Colonic mucosa (tissue), 4 donors: Measurements from ENCODE around the gene C3orf52. TPM values are rescaled to one million over a fixed set of nuclear protein-coding genes. Genes with fewer than 3 reads are reported as not detected.

Experiments
- DNase-seq: peaks from one replicate; pipeline ENCODE4 v3.0.0-alpha.2; 2020
- H3K27ac ChIP-seq: fragments of 200-600 bp; one replicate; pipeline ENCODE4 v1.8.0; 2021
- H3K27me3 ChIP-seq: fragments of 200-600 bp; one replicate; pipeline ENCODE4 v1.8.0; 2021
- H3K36me3 ChIP-seq: fragments of 200-600 bp; one replicate; pipeline ENCODE4 v1.8.0; 2021
- H3K4me1 ChIP-seq: fragments of 200-600 bp; one replicate; pipeline ENCODE4 v1.8.0; 2021; ENCODE audit warnings: mild to moderate bottlenecking
- H3K4me3 ChIP-seq: fragments of 200-600 bp; one replicate; pipeline ENCODE4 v1.8.0; 2021
- H3K9ac ChIP-seq, 2 donors: one replicate each; pipeline ENCODE4 v1.7.0; 2013; ENCODE audit warnings: control low read depth in 2 of 2, low read depth in 2 of 2, low read length in 2 of 2
- H3K9me3 ChIP-seq: fragments of 200-600 bp; one replicate; pipeline ENCODE4 v1.8.0; 2021
- CTCF ChIP-seq: fragments of 200-600 bp; IDR thresholded peaks from one replicate; pipeline ENCODE4 v1.8.0; 2022; ENCODE audit warnings: antibody characterized with exemption, mild to moderate bottlenecking
- intact Hi-C: fragments of 100-400 bp; cut with DNase I; formaldehyde crosslinking; loops from one replicate; pipeline ENCODE4 v1.14.1; 2022
- total RNA-seq, 2 donors: library from RNA; stranded (reverse); fragmentation: NEBNext Ultra II Directional in 1 of 2; extraction: Animal tissue kit (Norgen Biotek cat#: 25700) in 1 of 2; gene quantifications; one replicate each; pipeline ENCODE4 v1.2.1, GENCODE V29; 2021
- donor health status: healthy.
- donor health status: DM: no; HTN: no; CAD: no.
- donor health status: DM: no; HTN: no; CAD: no.

Gene C3orf52
- total RNA-seq, 2 donors from 2014 or later, result 25.1 to 39.3 TPM

DNA sequence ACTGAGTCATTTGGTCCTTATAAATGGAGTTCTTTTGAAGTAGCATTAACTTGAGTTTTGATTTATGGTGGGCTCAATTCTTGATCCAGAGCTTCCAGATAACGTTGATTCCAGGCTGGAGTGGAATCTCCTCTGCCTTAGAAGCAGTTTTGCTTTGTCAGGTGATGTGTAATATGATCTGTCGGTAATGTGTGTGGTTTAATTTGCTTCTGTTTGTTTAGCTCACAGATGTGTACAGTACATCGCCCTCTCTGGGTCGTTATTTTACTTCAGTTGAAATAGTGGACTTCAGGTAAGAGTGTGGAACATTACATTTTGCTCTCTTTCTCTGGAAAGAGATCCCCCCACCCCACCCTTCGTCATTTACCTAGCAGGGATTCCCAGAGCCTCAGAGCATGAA lies 23.1 kb downstream of the C3orf52 start:
- Histone ChIP-seq H3K9me3 (no peaks in the 10 kb centered on the region), H3K4me3 (no peak overlapping the region), H3K4me1 (no peaks in the 10 kb centered on the region), H3K36me3 (no peaks in the 10 kb centered on the region), H3K27ac (no peak overlapping the region), H3K9ac (no peak overlapping the region), H3K27me3 (no peaks in the 10 kb centered on the region)
- no peak for TF ChIP-seq CTCF
- intact Hi-C loops, result no loop called here
- no peak for DNase-seq

- peak; percentile 56 for TF ChIP-seq CTCF
- Histone ChIP-seq H3K36me3 (no peaks in the 10 kb centered on the region), H3K9me3 (no peaks in the 10 kb centered on the region), H3K27me3 (no peaks in the 10 kb centered on the region), H3K4me3 (no peak overlapping the region), H3K4me1 (no peaks in the 10 kb centered on the region), H3K27ac (no peak overlapping the region), H3K9ac (no peak overlapping the region)
- DNase-seq, result peak; percentile 56
- intact Hi-C loops, result no loop called here
Observed at GRCh38 chr3:112111785-112112402, 25.7 kb downstream of the C3orf52 start.

DNA sequence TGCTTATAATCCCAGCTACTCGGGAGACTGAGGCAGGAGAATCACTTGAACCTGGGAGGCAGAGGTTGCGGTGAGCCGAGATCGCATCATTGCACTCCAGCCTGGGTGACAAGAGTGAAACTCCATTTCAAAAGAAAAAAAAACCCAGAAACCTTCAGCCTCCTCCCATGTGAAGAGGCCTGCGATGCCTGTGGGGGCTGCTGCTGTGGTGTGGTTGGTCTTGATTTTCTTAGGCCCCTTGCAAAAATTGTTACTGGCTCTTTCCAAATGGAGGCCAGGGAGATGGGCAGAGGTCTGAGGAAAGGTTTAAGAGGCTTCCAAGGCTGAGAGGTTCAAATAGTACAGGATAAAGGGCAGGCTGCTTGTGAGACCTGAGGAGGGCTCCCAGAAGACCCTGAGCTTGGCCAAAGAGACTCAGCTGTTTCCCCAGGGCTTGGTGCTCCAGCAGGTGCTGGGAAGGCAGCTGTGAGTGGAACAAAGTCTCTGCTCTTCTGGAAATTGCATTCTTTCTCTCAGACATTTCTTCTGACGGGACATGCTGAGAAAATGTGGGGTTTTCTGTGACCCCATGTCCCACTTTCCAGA lies 28.5 kb downstream of the C3orf52 start:
- Histone ChIP-seq H3K4me1 (no peaks in the 10 kb centered on the region), H3K36me3 (no peaks in the 10 kb centered on the region), H3K9ac (no peak overlapping the region), H3K27ac (no peak overlapping the region), H3K4me3 (no peak overlapping the region), H3K27me3 (no peaks in the 10 kb centered on the region), H3K9me3 (no peaks in the 10 kb centered on the region)
- TF ChIP-seq CTCF, result no peak
- intact Hi-C loops, result no loop called here
- no peak for DNase-seq

GRCh38 chr3:112115161-112115739 lies 29.1 kb downstream of the C3orf52 start:
- H3K4me3 ChIP-seq, result no peak overlapping the region
- TF ChIP-seq CTCF, result no peak
- no peak for DNase-seq
- intact Hi-C loops, result no loop called here
- no peaks in the 10 kb centered on the region for H3K36me3 ChIP-seq
- no peak overlapping the region for H3K9ac ChIP-seq
- no peaks in the 10 kb centered on the region for H3K27me3 ChIP-seq
- H3K9me3 ChIP-seq, result no peaks in the 10 kb centered on the region
- no peak overlapping the region for H3K27ac ChIP-seq
- no peaks in the 10 kb centered on the region for H3K4me1 ChIP-seq

DNA sequence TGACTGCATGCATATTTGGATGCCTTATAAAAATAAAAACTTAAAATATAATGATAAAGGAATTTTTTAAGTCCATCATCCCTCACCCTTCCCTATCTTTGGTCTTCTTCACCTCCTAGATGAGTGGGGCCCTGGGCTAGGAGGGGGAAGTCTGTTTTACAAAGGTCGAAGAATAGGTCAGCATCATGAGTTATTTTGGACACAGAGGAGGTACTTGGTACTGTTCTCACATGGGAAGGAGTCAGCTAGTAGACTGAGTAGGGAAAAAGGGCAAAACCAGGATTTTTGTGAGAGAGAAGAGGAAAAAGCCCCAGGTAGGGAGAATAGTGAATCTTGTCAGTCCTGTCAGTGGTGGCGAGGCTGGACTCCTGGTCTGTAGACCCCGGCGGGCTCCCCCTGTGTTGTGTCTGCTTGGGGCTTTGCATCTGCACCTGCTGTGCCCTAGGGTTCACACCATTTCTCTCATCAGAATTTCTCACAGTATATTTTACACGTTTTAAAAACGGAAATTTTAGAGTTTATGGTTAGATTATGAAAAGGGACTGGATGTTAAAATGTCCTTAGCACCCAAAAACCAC lies 29.7 kb downstream of the C3orf52 start:
- no peaks in the 10 kb centered on the region for H3K4me1 ChIP-seq
- no peak overlapping the region for H3K27ac ChIP-seq
- TF ChIP-seq CTCF, result no peak
- H3K9ac ChIP-seq, result no peak overlapping the region
- H3K36me3 ChIP-seq, result no peaks in the 10 kb centered on the region
- no peak overlapping the region for H3K4me3 ChIP-seq
- H3K9me3 ChIP-seq, result no peaks in the 10 kb centered on the region
- DNase-seq, result no peak
- H3K27me3 ChIP-seq, result no peaks in the 10 kb centered on the region
- intact Hi-C loops, result no loop called here
